Measurements from ENCODE around the gene SAMD8. TPM values are rescaled to one million over a fixed set of nuclear protein-coding genes. Genes with fewer than 3 reads are reported as not detected.
"Not testable (repeated sequence)": the region's sequence is repeated elsewhere in the genome, so short reads cannot be mapped to it uniquely, and the experiment has no call there.

SAMD8 gene
- polyA plus RNA-seq, 1 donor: 12.3 TPM

GRCh38 chr10:75194625-75195024, 83.2 kb downstream of the SAMD8 start:
- not testable (repeated sequence) for H3K27me3 ChIP-seq (ENCODE audit: control insufficient read depth, insufficient read depth, low read length); H3K4me3 ChIP-seq (ENCODE audit: low read length); DNase-seq; H3K9me3 ChIP-seq (ENCODE audit: control insufficient read depth, low read depth, low read length); H3K4me1 ChIP-seq (ENCODE audit: control insufficient read depth, insufficient read depth, low read length); H3K36me3 ChIP-seq (ENCODE audit: control insufficient read depth, insufficient read depth, low read length); H3K27ac ChIP-seq (ENCODE audit: low read length)
- no CpG with 5 or more reads among the region's 4 CpGs for WGBS (ENCODE audit: insufficient coverage, low lambda C conversion rate)

- DNase-seq: no peak
- Histone ChIP-seq H3K36me3 (ENCODE audit: control insufficient read depth, insufficient read depth, low read length) (peaks cover 3% of the 10 kb centered on the region), H3K27me3 (ENCODE audit: control insufficient read depth, insufficient read depth, low read length) (no peaks in the 10 kb centered on the region), H3K4me1 (ENCODE audit: control insufficient read depth, insufficient read depth, low read length) (peaks cover 4% of the 10 kb centered on the region), H3K4me3 (ENCODE audit: low read length) (no peak overlapping the region), H3K9me3 (ENCODE audit: control insufficient read depth, low read depth, low read length) (no peaks in the 10 kb centered on the region), H3K27ac (ENCODE audit: low read length) (no peak overlapping the region)
- 80% methylated on average over 2 of the region's 6 CpGs for WGBS (ENCODE audit: insufficient coverage, low lambda C conversion rate)
Observed at GRCh38 chr10:75195035-75195763, 83.7 kb downstream of the SAMD8 start.

DNA sequence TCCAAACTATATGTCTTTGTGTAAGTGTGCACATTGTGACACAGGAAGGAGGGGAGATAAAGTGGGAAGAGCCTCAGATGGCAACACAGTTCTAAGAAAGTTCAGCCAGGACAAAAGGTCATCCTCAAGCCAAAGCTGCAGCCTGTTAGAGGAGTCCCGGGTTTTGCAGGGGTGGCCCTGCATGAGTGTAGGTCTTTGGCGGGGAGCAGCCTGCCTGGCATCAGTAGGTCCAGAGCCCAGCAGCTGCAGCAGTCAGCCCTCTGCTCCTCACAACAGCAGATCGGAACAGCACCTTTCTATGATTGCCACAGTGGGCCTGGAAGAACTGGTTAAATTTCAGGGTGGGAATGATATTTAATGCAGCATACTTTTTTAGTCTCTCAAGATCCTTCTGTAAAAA, 85.6 kb downstream of the SAMD8 start:
- WGBS (ENCODE audit: insufficient coverage, low lambda C conversion rate): no CpG with 5 or more reads among the region's 3 CpGs
- no peak for DNase-seq
- H3K36me3 ChIP-seq (ENCODE audit: control insufficient read depth, insufficient read depth, low read length): peaks cover 3% of the 10 kb centered on the region

DNA sequence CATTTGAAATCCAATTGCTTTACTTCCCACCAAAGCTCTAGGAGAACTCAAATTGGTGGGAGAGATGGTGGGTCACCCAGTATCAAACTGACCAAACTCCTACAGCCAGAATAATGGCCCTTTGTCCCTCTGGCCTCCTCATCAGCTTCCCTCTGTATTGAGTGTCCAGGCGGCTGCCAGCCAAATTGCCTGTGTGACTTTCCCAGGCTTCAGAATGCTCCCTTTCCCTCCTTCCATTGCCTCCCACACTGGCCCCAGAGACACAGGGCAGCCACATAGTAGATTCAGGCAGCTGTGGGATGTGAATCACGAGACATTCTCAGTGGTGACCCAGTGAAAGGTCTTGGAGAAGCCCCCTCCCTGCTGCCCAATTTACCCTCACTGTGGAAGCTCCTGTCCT, 86.5 kb downstream of the SAMD8 start:
- Histone ChIP-seq H3K4me3 (ENCODE audit: low read length) (no peak overlapping the region), H3K9me3 (ENCODE audit: control insufficient read depth, low read depth, low read length) (no peaks in the 10 kb centered on the region), H3K27ac (ENCODE audit: low read length) (no peak overlapping the region), H3K36me3 (ENCODE audit: control insufficient read depth, insufficient read depth, low read length) (peaks cover 3% of the 10 kb centered on the region), H3K27me3 (ENCODE audit: control insufficient read depth, insufficient read depth, low read length) (no peaks in the 10 kb centered on the region), H3K4me1 (ENCODE audit: control insufficient read depth, insufficient read depth, low read length) (peaks cover 9% of the 10 kb centered on the region)
- WGBS (ENCODE audit: insufficient coverage, low lambda C conversion rate): no CpG with 5 or more reads among the region's 2 CpGs
- DNase-seq: no peak

More for the DNA sequence above, 85.6 kb downstream of the SAMD8 start:
- Histone ChIP-seq H3K9me3 (ENCODE audit: control insufficient read depth, low read depth, low read length) (no peaks in the 10 kb centered on the region), H3K4me3 (ENCODE audit: low read length) (no peak overlapping the region), H3K27ac (ENCODE audit: low read length) (no peak overlapping the region), H3K27me3 (ENCODE audit: control insufficient read depth, insufficient read depth, low read length) (no peaks in the 10 kb centered on the region), H3K4me1 (ENCODE audit: control insufficient read depth, insufficient read depth, low read length) (peaks cover 6% of the 10 kb centered on the region)

- H3K36me3 ChIP-seq (ENCODE audit: control insufficient read depth, insufficient read depth, low read length); H3K4me3 ChIP-seq (ENCODE audit: low read length); H3K4me1 ChIP-seq (ENCODE audit: control insufficient read depth, insufficient read depth, low read length); DNase-seq; H3K27ac ChIP-seq (ENCODE audit: low read length); H3K9me3 ChIP-seq (ENCODE audit: control insufficient read depth, low read depth, low read length); H3K27me3 ChIP-seq (ENCODE audit: control insufficient read depth, insufficient read depth, low read length): not testable (repeated sequence)
- no CpG with 5 or more reads among the region's 6 CpGs for WGBS (ENCODE audit: insufficient coverage, low lambda C conversion rate)
Observed at GRCh38 chr10:75199949-75200348, 88.5 kb downstream of the SAMD8 start.

GRCh38 chr10:75201793-75202307, 90.4 kb downstream of the SAMD8 start:
- no peaks in the 10 kb centered on the region for H3K27me3 ChIP-seq (ENCODE audit: control insufficient read depth, insufficient read depth, low read length)
- peak overlapping the region; percentile 43 for H3K27ac ChIP-seq (ENCODE audit: low read length)
- DNase-seq: peak; percentile 83 to 89
- peaks cover 9% of the 10 kb centered on the region for H3K4me1 ChIP-seq (ENCODE audit: control insufficient read depth, insufficient read depth, low read length)
- WGBS (ENCODE audit: insufficient coverage, low lambda C conversion rate): no CpG with 5 or more reads among the region's 9 CpGs
- no peaks in the 10 kb centered on the region for H3K36me3 ChIP-seq (ENCODE audit: control insufficient read depth, insufficient read depth, low read length)
- no peak overlapping the region for H3K4me3 ChIP-seq (ENCODE audit: low read length)
- no peaks in the 10 kb centered on the region for H3K9me3 ChIP-seq (ENCODE audit: control insufficient read depth, low read depth, low read length)

GRCh38 chr10:75202321-75203045, 91.0 kb downstream of the SAMD8 start:
- Histone ChIP-seq H3K4me3 (ENCODE audit: low read length) (no peak overlapping the region), H3K4me1 (ENCODE audit: control insufficient read depth, insufficient read depth, low read length) (peaks cover 11% of the 10 kb centered on the region), H3K36me3 (ENCODE audit: control insufficient read depth, insufficient read depth, low read length) (no peaks in the 10 kb centered on the region), H3K9me3 (ENCODE audit: control insufficient read depth, low read depth, low read length) (no peaks in the 10 kb centered on the region), H3K27me3 (ENCODE audit: control insufficient read depth, insufficient read depth, low read length) (no peaks in the 10 kb centered on the region), H3K27ac (ENCODE audit: low read length) (peak overlapping the region; percentile 9)
- no peak for DNase-seq
- WGBS (ENCODE audit: insufficient coverage, low lambda C conversion rate): no CpG with 5 or more reads among the region's 1 CpG

- H3K36me3 ChIP-seq (ENCODE audit: control insufficient read depth, insufficient read depth, low read length); DNase-seq; H3K4me3 ChIP-seq (ENCODE audit: low read length); H3K27me3 ChIP-seq (ENCODE audit: control insufficient read depth, insufficient read depth, low read length); H3K27ac ChIP-seq (ENCODE audit: low read length); H3K9me3 ChIP-seq (ENCODE audit: control insufficient read depth, low read depth, low read length): not testable (repeated sequence)
- WGBS (ENCODE audit: insufficient coverage, low lambda C conversion rate): no CpG with 5 or more reads among the region's 11 CpGs
- peaks cover 15% of the 10 kb centered on the region for H3K4me1 ChIP-seq (ENCODE audit: control insufficient read depth, insufficient read depth, low read length)
Observed at GRCh38 chr10:75203046-75203620, 91.7 kb downstream of the SAMD8 start.

DNA sequence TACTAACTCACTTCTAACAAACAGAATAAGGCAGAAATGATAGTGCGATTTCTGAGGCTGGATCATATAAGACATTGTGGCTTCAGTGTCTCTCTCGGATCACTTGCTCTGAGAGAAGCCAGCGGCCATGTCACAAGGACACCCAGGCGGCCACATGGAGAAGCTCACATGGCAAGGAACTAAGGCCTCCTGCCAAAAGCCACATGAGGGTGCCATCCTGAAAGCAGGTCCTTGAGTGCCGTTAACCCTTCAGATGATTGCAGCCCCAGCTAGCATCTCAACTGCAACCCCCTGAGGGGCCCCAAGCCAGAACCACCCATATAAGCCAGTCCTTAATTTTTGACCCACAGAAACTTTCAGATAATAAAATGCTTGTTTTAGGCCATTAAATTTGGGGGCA, 92.3 kb downstream of the SAMD8 start:
- H3K27ac ChIP-seq (ENCODE audit: low read length): no peak overlapping the region
- WGBS (ENCODE audit: insufficient coverage, low lambda C conversion rate): 100% methylated on average over 1 of the region's 5 CpGs
- peaks cover 18% of the 10 kb centered on the region for H3K4me1 ChIP-seq (ENCODE audit: control insufficient read depth, insufficient read depth, low read length)
- H3K27me3 ChIP-seq (ENCODE audit: control insufficient read depth, insufficient read depth, low read length): no peaks in the 10 kb centered on the region
- no peak overlapping the region for H3K4me3 ChIP-seq (ENCODE audit: low read length)
- DNase-seq: no peak
- H3K36me3 ChIP-seq (ENCODE audit: control insufficient read depth, insufficient read depth, low read length): no peaks in the 10 kb centered on the region
- H3K9me3 ChIP-seq (ENCODE audit: control insufficient read depth, low read depth, low read length): no peaks in the 10 kb centered on the region

GRCh38 chr10:75205908-75206307, 94.5 kb downstream of the SAMD8 start:
- H3K27ac ChIP-seq (ENCODE audit: low read length): no peak overlapping the region
- WGBS (ENCODE audit: insufficient coverage, low lambda C conversion rate): no CpG with 5 or more reads among the region's 2 CpGs
- no peaks in the 10 kb centered on the region for H3K36me3 ChIP-seq (ENCODE audit: control insufficient read depth, insufficient read depth, low read length)
- DNase-seq: no peak
- peaks cover 21% of the 10 kb centered on the region for H3K4me1 ChIP-seq (ENCODE audit: control insufficient read depth, insufficient read depth, low read length)
- no peaks in the 10 kb centered on the region for H3K9me3 ChIP-seq (ENCODE audit: control insufficient read depth, low read depth, low read length)
- no peak overlapping the region for H3K4me3 ChIP-seq (ENCODE audit: low read length)
- no peaks in the 10 kb centered on the region for H3K27me3 ChIP-seq (ENCODE audit: control insufficient read depth, insufficient read depth, low read length)
